K562 (cell line): ENCODE measurements around the gene SMG9.

Experiments used
- CREB5 ChIP-seq: fragments of 250-450 bp; sonication (Bioruptor Pico); IDR thresholded peaks from 2 replicates; pipeline ENCODE4 v1.5.0; 2020; ENCODE audit warnings: mild to moderate bottlenecking
- CREM ChIP-seq: IDR thresholded peaks from 2 replicates; pipeline ENCODE4 v1.6.1; 2014; ENCODE audit warnings: antibody characterized with exemption, low read depth
- GMEB1 ChIP-seq: fragments of 250-450 bp; sonication (Bioruptor Pico); IDR thresholded peaks from 2 replicates; pipeline ENCODE4 v1.4.0; 2020; ENCODE audit warnings: mild to moderate bottlenecking
- PBX2 ChIP-seq, 2 experiments: IDR thresholded peaks in 1 of 2; conservative IDR thresholded peaks in 1 of 2; 2 replicates each; pipeline ENCODE4 v1.6.1; 2016; ENCODE audit warnings: low read depth in 2 of 2, mild to moderate bottlenecking in 1 of 2, missing compliant biosample characterization in 1 of 2, missing genetic modification characterization in 1 of 2, moderate library complexity in 1 of 2
- POLR2AphosphoS5 ChIP-seq: IDR thresholded peaks from 2 replicates; pipeline ENCODE4 v1.6.1; 2011; ENCODE audit warnings: mild to moderate bottlenecking, low read depth, low read length, moderate library complexity; ENCODE audit not compliant: control insufficient read depth, insufficient read depth
- ZFP36 ChIP-seq: fragments of 150-350 bp; IDR thresholded peaks from 2 replicates; pipeline ENCODE4 v1.6.1; 2018; ENCODE audit warnings: low read length, low read depth; ENCODE audit not compliant: partially characterized antibody
- ZNF282 ChIP-seq: sonication (generic); formaldehyde crosslinking; IDR thresholded peaks from 2 replicates; pipeline ENCODE4 v1.8.1; 2023; ENCODE audit warnings: missing genetic modification reagents
- ZNF3 ChIP-seq: fragments of 250-450 bp; sonication (Bioruptor Pico); IDR thresholded peaks from 2 replicates; pipeline ENCODE4 v1.5.0; 2021; ENCODE audit warnings: mild to moderate bottlenecking, moderate library complexity

- TF ChIP-seq ZFP36 (no peak), CREB5 (CRISPR knock-in tag) (no peak), ZNF282 (CRISPR knock-in tag) (no peak), GMEB1 (no peak), ZNF3 (no peak), CREM (no peak), PBX2 (CRISPR knock-in tag; IDR thresholded peaks at IDR 0.05; ENCODE audit: low read depth) (no peak), PBX2 (tag; conservative IDR thresholded peaks at IDR 0.05; ENCODE audit: low read depth) (no peak), POLR2AphosphoS5 (no peak)
Measured at GRCh38 chr19:43776286-43776685, 21.5 kb upstream of the SMG9 start.
